Measurements from ENCODE around the gene TDRKH. TPM values are rescaled to one million over a fixed set of nuclear protein-coding genes. Genes with fewer than 3 reads are reported as not detected.
A peak's percentile ranks its signal among the peaks of the same experiment; 100 is the strongest.

The TDRKH gene
- total and polyA plus RNA-seq, 2 of the 13 experiments (the other 11 are each of a cell fraction or from before 2014, with no cell fraction given) = 3.9 to 5.4 TPM

DNA sequence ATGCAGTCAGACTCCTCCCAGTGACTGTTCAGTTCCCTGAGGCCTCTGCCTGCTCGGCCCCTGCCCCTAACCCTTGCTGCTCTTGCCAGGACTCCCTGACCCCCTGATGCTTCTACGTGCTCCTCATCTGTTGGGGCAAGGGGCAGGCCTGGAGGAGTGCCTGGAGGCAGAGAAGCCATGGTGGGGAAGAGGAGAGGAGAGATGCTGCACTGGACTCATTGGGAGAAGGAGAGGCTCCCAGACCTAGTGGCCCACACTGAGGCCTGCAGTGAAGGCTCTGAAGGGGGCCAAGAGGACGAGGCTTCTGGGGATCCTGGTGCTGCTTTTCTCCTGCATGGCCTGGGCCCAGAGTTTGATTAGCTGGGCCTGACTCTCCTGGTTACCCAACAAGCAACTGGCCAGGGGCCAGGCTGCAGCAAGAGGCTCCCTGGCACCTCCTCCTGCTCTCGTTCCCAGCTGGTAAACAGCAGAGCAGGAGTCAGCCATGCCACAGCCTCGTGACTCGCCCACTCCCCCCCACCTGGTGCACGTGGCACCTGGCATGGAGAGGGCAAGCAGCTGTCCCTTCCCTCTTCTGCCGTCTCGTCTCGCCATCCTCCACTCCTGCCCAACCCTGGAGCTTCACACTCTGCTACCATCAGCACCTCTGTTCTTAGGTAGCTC, 42.1 kb upstream of the TDRKH start (continued):
- TF ChIP-seq, protein P1, sequence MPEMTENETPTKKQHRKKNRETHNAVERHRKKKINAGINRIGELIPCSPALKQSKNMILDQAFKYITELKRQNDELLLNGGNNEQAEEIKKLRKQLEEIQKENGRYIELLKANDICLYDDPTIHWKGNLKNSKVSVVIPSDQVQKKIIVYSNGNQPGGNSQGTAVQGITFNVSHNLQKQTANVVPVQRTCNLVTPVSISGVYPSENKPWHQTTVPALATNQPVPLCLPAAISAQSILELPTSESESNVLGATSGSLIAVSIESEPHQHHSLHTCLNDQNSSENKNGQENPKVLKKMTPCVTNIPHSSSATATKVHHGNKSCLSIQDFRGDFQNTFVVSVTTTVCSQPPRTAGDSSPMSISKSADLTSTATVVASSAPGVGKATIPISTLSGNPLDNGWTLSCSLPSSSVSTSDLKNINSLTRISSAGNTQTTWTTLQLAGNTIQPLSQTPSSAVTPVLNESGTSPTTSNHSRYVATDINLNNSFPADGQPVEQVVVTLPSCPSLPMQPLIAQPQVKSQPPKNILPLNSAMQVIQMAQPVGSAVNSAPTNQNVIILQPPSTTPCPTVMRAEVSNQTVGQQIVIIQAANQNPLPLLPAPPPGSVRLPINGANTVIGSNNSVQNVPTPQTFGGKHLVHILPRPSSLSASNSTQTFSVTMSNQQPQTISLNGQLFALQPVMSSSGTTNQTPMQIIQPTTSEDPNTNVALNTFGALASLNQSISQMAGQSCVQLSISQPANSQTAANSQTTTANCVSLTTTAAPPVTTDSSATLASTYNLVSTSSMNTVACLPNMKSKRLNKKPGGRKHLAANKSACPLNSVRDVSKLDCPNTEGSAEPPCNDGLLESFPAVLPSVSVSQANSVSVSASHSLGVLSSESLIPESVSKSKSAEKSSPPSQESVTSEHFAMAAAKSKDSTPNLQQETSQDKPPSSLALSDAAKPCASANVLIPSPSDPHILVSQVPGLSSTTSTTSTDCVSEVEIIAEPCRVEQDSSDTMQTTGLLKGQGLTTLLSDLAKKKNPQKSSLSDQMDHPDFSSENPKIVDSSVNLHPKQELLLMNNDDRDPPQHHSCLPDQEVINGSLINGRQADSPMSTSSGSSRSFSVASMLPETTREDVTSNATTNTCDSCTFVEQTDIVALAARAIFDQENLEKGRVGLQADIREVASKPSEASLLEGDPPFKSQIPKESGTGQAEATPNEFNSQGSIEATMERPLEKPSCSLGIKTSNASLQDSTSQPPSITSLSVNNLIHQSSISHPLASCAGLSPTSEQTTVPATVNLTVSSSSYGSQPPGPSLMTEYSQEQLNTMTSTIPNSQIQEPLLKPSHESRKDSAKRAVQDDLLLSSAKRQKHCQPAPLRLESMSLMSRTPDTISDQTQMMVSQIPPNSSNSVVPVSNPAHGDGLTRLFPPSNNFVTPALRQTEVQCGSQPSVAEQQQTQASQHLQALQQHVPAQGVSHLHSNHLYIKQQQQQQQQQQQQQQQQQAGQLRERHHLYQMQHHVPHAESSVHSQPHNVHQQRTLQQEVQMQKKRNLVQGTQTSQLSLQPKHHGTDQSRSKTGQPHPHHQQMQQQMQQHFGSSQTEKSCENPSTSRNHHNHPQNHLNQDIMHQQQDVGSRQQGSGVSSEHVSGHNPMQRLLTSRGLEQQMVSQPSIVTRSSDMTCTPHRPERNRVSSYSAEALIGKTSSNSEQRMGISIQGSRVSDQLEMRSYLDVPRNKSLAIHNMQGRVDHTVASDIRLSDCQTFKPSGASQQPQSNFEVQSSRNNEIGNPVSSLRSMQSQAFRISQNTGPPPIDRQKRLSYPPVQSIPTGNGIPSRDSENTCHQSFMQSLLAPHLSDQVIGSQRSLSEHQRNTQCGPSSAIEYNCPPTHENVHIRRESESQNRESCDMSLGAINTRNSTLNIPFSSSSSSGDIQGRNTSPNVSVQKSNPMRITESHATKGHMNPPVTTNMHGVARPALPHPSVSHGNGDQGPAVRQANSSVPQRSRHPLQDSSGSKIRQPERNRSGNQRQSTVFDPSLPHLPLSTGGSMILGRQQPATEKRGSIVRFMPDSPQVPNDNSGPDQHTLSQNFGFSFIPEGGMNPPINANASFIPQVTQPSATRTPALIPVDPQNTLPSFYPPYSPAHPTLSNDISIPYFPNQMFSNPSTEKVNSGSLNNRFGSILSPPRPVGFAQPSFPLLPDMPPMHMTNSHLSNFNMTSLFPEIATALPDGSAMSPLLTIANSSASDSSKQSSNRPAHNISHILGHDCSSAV (CRISPR knock-in tag; IDR thresholded peaks at IDR 0.05; ENCODE audit: borderline replicate concordance) = no peak
- TF ChIP-seq LCORL (IDR thresholded peaks at IDR 0.05) (peak; percentile 56; the same call in 1 of the 2 replicates), LCORL (CRISPR knock-in tag; IDR thresholded peaks at IDR 0.05) (peak; percentile 60; the same call in 1 of the 2 replicates), HDAC2 (CRISPR knock-in tag; IDR thresholded peaks at IDR 0.05) (peak; percentile 57; the same call in 1 of the 2 replicates), ZNF18 (CRISPR knock-in tag; IDR thresholded peaks at IDR 0.05; ENCODE audit: insufficient replicate concordance) (no peak), TFE3 (CRISPR knock-in tag; IDR thresholded peaks at IDR 0.05) (peak; percentile 94), SPEN (CRISPR knock-in tag; IDR thresholded peaks at IDR 0.05; ENCODE audit: low read depth) (0 out of 2 replicates have a peak, but pooled peaks have one; percentile 57), SP4 (CRISPR knock-in tag; IDR thresholded peaks at IDR 0.05) (0 out of 2 replicates have a peak, but pooled peaks have one; percentile 51), ZNF276 (CRISPR knock-in tag; IDR thresholded peaks at IDR 0.05; ENCODE audit: low read depth) (no peak), DMAP1 (CRISPR knock-in tag; IDR thresholded peaks at IDR 0.05) (peak; percentile 77), NFYC (CRISPR knock-in tag; IDR thresholded peaks at IDR 0.05) (no peak), ZNF468 (CRISPR knock-in tag; IDR thresholded peaks at IDR 0.05) (no peak), UBTF (CRISPR knock-in tag; IDR thresholded peaks at IDR 0.05) (peak; percentile 73; the same call in 1 of the 2 replicates)
